Sigmoid colon (tissue), 7 donors: ENCODE measurements around the gene ADAM19. TPM values are rescaled to one million over a fixed set of nuclear protein-coding genes. Genes with fewer than 3 reads are reported as not detected.

Experiments
- DNase-seq: peaks from one replicate; pipeline ENCODE4 v3.0.0-alpha.2; 2019
- H3K27ac ChIP-seq, 4 donors: fragments of 200-600 bp; sonication (generic); one replicate each; pipeline ENCODE4 v1.5.1; 2016 to 2019; ENCODE audit warnings: mild to moderate bottlenecking in 1 of 4
- H3K27me3 ChIP-seq, 3 donors: fragments of 200-600 bp; sonication (generic); one replicate each; pipeline ENCODE4 v1.5.1; 2019; ENCODE audit warnings: mild to moderate bottlenecking in 1 of 3
- H3K36me3 ChIP-seq, 4 donors: fragments of 200-600 bp; sonication (generic); one replicate each; pipeline ENCODE4 v1.5.1; 2016 to 2019
- H3K4me1 ChIP-seq, 4 donors: fragments of 200-600 bp; sonication (generic); one replicate each; pipeline ENCODE4 v1.5.1; 2017 to 2019
- H3K4me3 ChIP-seq, 4 donors: fragments of 200-600 bp; sonication (generic); one replicate each; pipeline ENCODE4 v1.5.1; 2017 to 2019; ENCODE audit warnings: mild to moderate bottlenecking in 2 of 4, moderate library complexity in 1 of 4
- H3K9me3 ChIP-seq, 4 donors: fragments of 200-600 bp in 3 of 4; sonication (generic) in 3 of 4; one replicate each; pipeline versions ENCODE4 v1.5.1 to v1.6.1; 2013 to 2019
- CTCF ChIP-seq, 4 experiments: fragments of 450-650 bp in 3 of 4; fragments of 200-600 bp in 1 of 4; IDR thresholded peaks; one replicate each; pipeline ENCODE4 v1.5.1; 2016 to 2019; ENCODE audit warnings: antibody characterized with exemption in 4 of 4, mild to moderate bottlenecking in 3 of 4, moderate library complexity in 2 of 4
- EP300 ChIP-seq, 4 donors: sonication (generic); formaldehyde crosslinking; IDR thresholded peaks; one replicate each; pipeline ENCODE4 v1.6.1; 2017; ENCODE audit warnings: antibody characterized with exemption in 4 of 4
- POLR2A ChIP-seq, 2 donors: fragments of 450-650 bp; IDR thresholded peaks; one replicate each; pipeline ENCODE4 v1.6.1; 2016; ENCODE audit warnings: antibody characterized with exemption in 2 of 2, mild to moderate bottlenecking in 2 of 2, moderate library complexity in 2 of 2
- POLR2AphosphoS5 ChIP-seq, 4 donors: sonication (generic); formaldehyde crosslinking; IDR thresholded peaks; one replicate each; pipeline ENCODE4 v1.6.1; 2017; ENCODE audit warnings: antibody characterized with exemption in 4 of 4
- WGBS, 2 donors: extraction: QIAGEN DNeasy Blood & Tissue Kit; methylation state at CpG; one replicate each; pipeline ENCODE4 v1.1.7; 2013; 5-methylcytosine and 5-hydroxymethylcytosine counted together
- intact Hi-C: fragments of 100-400 bp; cut with DNase I; formaldehyde crosslinking; loops from one replicate; pipeline ENCODE4 v1.15.1; 2023
- polyA plus RNA-seq, 3 donors: library from polyadenylated mRNA; stranded (reverse); fragments of 200-250 nt; gene quantifications; one replicate each; pipeline ENCODE4 v1.2.3, GENCODE V29; 2013
- total RNA-seq, 4 donors: library from RNA; depleted of rRNA; stranded (reverse); fragments of >200 nt; gene quantifications; one replicate each; pipeline ENCODE4 v1.1.0, GENCODE V29; 2016
- donor health status: healthy with polysubstance abuse.
- donor health status: Bipolar disorder and iron deficiency.
- donor health status: healthy.

ADAM19 gene
- total and polyA plus RNA-seq, 7 donors, result 1.2 to 53.2 (median 18.8) TPM

GRCh38 chr5:157471709-157472108 is 103.9 kb downstream of the ADAM19 start:
- no peaks in the 10 kb centered on the region for H3K27me3 ChIP-seq
- TF ChIP-seq CTCF (IDR thresholded peaks at IDR 0.05) (peak in 3 of 4 experiments; percentile 34 to 57 (median 38)), POLR2AphosphoS5 (IDR thresholded peaks at IDR 0.05) (no peak)
- DNase-seq, result no peak
- intact Hi-C loops, result no loop called here
- H3K4me1 ChIP-seq, result peaks cover 0 to 57% (median 22%) of the 10 kb centered on the region in 4 donors
- H3K4me3 ChIP-seq, result no peak overlapping the region
- H3K36me3 ChIP-seq, result peaks cover 0 to 50% (median 8%) of the 10 kb centered on the region in 4 donors
- H3K27ac ChIP-seq, result peak overlapping the region in 2 of 4 donors; percentile 86 to 88
- H3K9me3 ChIP-seq, result no peaks in the 10 kb centered on the region
- 98 to 100% methylated on average over 1 of the region's 1 CpG for WGBS, 2 donors

GRCh38 chr5:157470631-157471030 is 104.9 kb downstream of the ADAM19 start:
- intact Hi-C loops, result no loop called here
- no peak for DNase-seq
- Histone ChIP-seq H3K4me3 (no peak overlapping the region), H3K36me3 (peaks cover 0 to 51% (median 8%) of the 10 kb centered on the region in 4 donors), H3K27me3 (no peaks in the 10 kb centered on the region), H3K4me1 (peaks cover 0 to 50% (median 19%) of the 10 kb centered on the region in 4 donors), H3K9me3 (no peaks in the 10 kb centered on the region), H3K27ac (peak overlapping the region in 3 of 4 donors; percentile 33 to 88 (median 86))
- TF ChIP-seq POLR2A (IDR thresholded peaks at IDR 0.05), result no peak
- no peak for TF ChIP-seq POLR2AphosphoS5 (IDR thresholded peaks at IDR 0.05)
- no peak for TF ChIP-seq CTCF (IDR thresholded peaks at IDR 0.05)
- no peak for TF ChIP-seq EP300 (IDR thresholded peaks at IDR 0.05)
- 27 to 65% methylated on average over 1 of the region's 1 CpG for WGBS, 2 donors

GRCh38 chr5:157469687-157470086 is 105.9 kb downstream of the ADAM19 start:
- Histone ChIP-seq H3K9me3 (no peaks in the 10 kb centered on the region), H3K4me1 (peaks cover 0 to 48% (median 24%) of the 10 kb centered on the region in 4 donors), H3K27ac (peak overlapping the region in 2 of 4 donors; percentile 86 to 88), H3K36me3 (peaks cover 0 to 50% (median 8%) of the 10 kb centered on the region in 4 donors), H3K4me3 (no peak overlapping the region), H3K27me3 (no peaks in the 10 kb centered on the region)
- DNase-seq, result no peak
- intact Hi-C loops, result no loop called here
- no peak for TF ChIP-seq POLR2A (IDR thresholded peaks at IDR 0.05)
- no peak for TF ChIP-seq EP300 (IDR thresholded peaks at IDR 0.05)
- TF ChIP-seq POLR2AphosphoS5 (IDR thresholded peaks at IDR 0.05), result no peak
- TF ChIP-seq CTCF (IDR thresholded peaks at IDR 0.05), result no peak
- WGBS, 2 donors, result 43 to 73% methylated on average over 7 of the region's 7 CpGs

- intact Hi-C loops, result no loop called here
- 94 to 96% methylated on average over 7 of the region's 7 CpGs for WGBS, 2 donors
- TF ChIP-seq CTCF (IDR thresholded peaks at IDR 0.05) (no peak), POLR2A (IDR thresholded peaks at IDR 0.05) (no peak), EP300 (IDR thresholded peaks at IDR 0.05) (no peak), POLR2AphosphoS5 (IDR thresholded peaks at IDR 0.05) (no peak)
- H3K36me3 ChIP-seq, result peaks cover 0 to 50% (median 8%) of the 10 kb centered on the region in 4 donors
- H3K9me3 ChIP-seq, result no peaks in the 10 kb centered on the region
- H3K4me1 ChIP-seq, result peaks cover 0 to 48% (median 29%) of the 10 kb centered on the region in 4 donors
- no peak for DNase-seq
- no peaks in the 10 kb centered on the region for H3K27me3 ChIP-seq
- H3K27ac ChIP-seq, result peak overlapping the region in 2 of 4 donors; percentile 86 to 88
- H3K4me3 ChIP-seq, result no peak overlapping the region
Measured at GRCh38 chr5:157469073-157469472, 106.5 kb downstream of the ADAM19 start.
